ENCODE measurements around the gene PMEL.

PMEL gene

DNA sequence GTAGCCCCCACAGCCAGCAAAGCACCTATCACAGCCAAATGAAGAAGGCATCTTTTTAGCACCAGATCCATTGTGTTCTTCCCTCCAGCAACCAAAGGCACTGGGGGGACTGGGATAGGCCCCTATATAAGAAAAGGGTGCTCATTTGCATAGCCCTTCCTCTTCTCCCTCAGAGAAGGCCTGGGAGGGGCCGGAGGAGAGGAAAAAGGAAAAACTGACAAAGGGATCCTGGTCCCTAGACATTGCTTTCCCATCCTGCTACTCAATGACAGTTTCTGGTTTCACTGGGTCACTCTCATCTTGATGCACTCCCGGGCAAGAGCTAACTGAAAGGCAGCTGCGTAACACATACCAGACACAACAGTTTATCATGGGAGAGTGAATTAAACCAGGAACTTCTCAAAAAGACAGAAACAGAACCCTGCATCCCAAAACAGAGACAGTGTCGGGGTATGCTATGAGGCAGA, at the start of gene PMEL:
Gene PMEL (minus strand): TSS at position 102 of the 467 bp plus-strand sequence. CDS start 31 bp downstream, at position 71.
- DNase-seq (ENCODE audit: low read depth): peak; percentile 11
- TF ChIP-seq, protein P1, sequence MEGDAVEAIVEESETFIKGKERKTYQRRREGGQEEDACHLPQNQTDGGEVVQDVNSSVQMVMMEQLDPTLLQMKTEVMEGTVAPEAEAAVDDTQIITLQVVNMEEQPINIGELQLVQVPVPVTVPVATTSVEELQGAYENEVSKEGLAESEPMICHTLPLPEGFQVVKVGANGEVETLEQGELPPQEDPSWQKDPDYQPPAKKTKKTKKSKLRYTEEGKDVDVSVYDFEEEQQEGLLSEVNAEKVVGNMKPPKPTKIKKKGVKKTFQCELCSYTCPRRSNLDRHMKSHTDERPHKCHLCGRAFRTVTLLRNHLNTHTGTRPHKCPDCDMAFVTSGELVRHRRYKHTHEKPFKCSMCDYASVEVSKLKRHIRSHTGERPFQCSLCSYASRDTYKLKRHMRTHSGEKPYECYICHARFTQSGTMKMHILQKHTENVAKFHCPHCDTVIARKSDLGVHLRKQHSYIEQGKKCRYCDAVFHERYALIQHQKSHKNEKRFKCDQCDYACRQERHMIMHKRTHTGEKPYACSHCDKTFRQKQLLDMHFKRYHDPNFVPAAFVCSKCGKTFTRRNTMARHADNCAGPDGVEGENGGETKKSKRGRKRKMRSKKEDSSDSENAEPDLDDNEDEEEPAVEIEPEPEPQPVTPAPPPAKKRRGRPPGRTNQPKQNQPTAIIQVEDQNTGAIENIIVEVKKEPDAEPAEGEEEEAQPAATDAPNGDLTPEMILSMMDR (conservative IDR thresholded peaks at IDR 0.05; ENCODE audit: control insufficient read depth, insufficient read depth, low read depth, low read length): no peak
- H3K4me3 ChIP-seq (ENCODE audit: control insufficient read depth, low read depth, low read length): peak within 1 kb of the TSS; percentile 95

DNA sequence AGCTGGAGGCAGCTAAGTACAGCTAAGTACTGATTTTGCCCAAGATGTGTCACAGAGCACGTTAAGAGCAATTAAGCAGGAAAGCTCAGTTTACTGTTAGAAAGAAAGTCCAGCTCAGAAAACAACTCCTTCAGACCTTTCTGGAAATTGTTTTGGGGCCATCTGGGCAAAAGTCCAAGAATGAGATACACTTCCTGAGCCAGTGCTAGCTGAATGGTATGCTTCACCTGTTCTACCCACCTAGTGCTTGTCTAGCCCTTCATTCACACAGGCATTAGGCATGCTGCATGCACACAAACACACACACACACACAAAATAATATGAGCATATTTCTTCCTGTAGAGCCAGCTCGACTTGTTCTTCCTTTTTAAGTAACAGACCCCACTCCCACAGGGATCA, 48.4 kb upstream of the PMEL start:
- TF ChIP-seq, protein P1 (conservative IDR thresholded peaks at IDR 0.05; ENCODE audit: control insufficient read depth, insufficient read depth, low read depth, low read length): no peak
- no peak overlapping the region for H3K4me3 ChIP-seq (ENCODE audit: control insufficient read depth, low read depth, low read length)
- DNase-seq (ENCODE audit: low read depth): no peak

DNA sequence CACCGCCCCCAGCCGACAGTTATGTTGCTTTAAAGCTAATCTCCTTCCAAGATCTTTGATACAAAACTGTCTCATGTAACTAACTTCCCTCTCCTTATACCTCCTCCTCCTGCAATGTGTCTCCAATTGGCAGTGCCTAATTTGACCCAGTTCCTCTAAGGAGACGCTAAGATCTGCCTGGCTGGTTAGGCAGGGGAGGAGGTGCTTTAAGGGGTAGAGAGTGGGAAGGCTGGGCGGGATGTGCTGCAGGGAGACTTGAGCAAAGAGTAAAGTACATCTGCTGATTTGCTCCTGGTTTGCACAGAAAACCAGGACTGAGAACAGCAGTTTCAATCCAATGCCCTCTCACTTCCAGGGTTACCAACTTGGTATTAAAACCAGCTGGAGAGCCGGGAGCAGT, 47.6 kb upstream of the PMEL start:
- DNase-seq (ENCODE audit: low read depth): no peak
- H3K4me3 ChIP-seq (ENCODE audit: control insufficient read depth, low read depth, low read length): no peak overlapping the region
- TF ChIP-seq, protein P1 (conservative IDR thresholded peaks at IDR 0.05; ENCODE audit: control insufficient read depth, insufficient read depth, low read depth, low read length): no peak

DNA sequence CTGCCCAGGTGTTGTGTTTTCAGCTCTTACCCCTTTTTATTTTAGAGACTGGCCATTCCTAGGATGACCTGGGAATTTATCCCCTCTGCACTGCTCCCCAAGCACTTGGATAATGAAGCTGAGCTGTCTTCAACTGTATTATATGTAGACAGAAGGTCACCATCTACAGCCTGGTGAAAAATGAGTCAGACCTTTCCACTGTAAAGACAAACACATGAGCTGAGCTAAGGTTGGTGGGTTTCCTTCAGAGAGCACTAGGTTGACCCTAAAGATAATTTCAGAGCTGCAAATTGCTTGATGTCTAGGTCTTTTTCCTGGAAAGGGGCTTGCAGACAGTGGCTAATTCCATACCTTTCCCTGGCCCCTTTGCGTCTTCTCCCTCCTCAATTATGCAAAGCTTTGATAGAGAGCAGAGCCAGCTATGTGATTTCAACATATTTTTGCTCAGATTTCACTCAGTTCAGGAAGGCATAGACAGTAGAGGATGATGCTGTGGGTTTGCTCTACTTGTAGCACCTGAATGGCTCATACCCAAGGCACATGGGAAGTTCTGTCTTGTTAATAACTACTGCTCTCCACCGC, 45.8 kb upstream of the PMEL start:
- DNase-seq (ENCODE audit: low read depth): peak; percentile 20
- TF ChIP-seq, protein P1 (conservative IDR thresholded peaks at IDR 0.05; ENCODE audit: control insufficient read depth, insufficient read depth, low read depth, low read length): no peak
- H3K4me3 ChIP-seq (ENCODE audit: control insufficient read depth, low read depth, low read length): no peak overlapping the region

DNA sequence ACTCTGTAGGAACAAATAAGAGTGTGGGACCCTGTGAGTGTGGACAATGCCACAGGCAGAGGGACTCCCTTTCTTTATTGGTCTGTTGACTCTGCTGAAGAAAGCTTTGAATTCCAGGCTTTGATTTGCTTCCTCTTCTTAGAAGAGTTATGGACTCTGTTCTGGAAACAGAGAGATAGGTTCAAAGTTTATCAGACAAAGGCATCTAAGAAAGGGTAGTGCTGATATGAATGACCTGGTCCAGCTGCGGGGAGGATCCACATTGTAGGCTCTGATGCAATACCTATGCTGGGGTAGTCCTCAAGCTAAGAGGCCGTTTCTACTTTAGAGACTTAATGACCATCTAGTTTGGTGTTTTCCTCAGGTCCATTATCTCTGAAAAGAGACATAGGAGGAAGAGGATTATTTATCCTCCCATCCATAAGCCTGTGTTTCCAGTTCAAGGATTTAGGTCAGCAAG, 44.3 kb upstream of the PMEL start:
- no peak for DNase-seq (ENCODE audit: low read depth)
- TF ChIP-seq, protein P1 (conservative IDR thresholded peaks at IDR 0.05; ENCODE audit: control insufficient read depth, insufficient read depth, low read depth, low read length): no peak
- H3K4me3 ChIP-seq (ENCODE audit: control insufficient read depth, low read depth, low read length): no peak overlapping the region

DNA sequence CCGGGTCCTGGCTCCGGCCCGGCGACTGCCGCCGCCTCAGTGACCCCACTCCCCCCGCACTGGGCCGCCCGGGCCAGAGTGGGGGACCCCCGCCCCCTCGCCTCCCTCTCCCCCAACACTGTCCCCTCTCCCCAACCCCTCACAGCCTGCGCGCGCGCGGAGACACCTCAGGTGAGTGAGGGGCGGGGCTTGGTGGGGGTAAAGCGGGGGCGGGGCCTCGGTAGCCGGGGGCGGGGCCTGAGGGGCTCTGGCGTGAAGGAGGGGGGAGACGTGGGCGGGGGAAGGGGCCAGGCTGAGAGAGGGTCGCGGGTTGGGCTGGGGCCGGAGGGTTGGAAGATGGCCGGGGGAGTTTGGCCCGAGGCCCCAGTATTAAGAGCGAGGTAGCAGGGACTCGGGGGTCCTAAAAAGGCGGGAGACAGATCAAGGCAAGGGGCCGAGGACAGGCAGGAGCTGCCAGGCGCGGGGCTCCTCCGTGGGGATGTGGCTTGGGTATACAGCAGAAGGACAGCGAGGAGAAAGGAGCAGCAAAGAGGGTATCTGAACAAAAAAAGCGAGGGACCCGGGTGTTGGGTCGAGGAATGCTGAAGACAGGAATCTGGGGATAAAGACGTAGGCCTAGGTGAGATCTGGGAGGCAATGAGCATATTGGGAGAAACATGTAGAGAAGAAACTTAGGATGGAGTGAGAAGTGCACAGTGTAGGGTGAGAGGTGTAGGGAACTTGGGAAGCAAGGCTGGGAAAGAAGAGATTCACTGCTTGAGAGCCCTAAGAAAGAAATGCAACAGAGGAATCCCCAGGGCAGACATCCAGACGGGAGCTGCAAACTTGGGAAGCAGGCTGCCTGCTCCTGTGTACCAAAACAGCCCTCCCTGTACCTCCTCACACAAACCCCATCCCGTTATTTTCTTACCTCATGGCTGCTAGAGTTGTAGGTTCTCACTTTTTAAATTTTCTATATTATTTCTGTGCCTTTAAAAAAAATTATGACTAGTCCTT, 42.0 kb upstream of the PMEL start:
- peak overlapping the region; percentile 72 for H3K4me3 ChIP-seq (ENCODE audit: control insufficient read depth, low read depth, low read length)
- peak; percentile 14 for DNase-seq (ENCODE audit: low read depth)
- TF ChIP-seq, protein P1 (conservative IDR thresholded peaks at IDR 0.05; ENCODE audit: control insufficient read depth, insufficient read depth, low read depth, low read length): no peak
